Keratinocyte (primary cell): ENCODE results near the gene API5. TPM values are rescaled to one million over a fixed set of nuclear protein-coding genes. Genes with fewer than 3 reads are reported as not detected.

ENCODE experiments used
- DNase-seq: peaks from one replicate; pipeline ENCODE4 v3.0.0-alpha.2; 2011; ENCODE audit warnings: low read depth, missing footprints, low spot score
- FAIRE-seq: peaks from 2 replicates; lab custom pipeline; 2011; peaks lifted over from hg19 to GRCh38; lab: Jason Lieb, UNC
- H2AFZ ChIP-seq: 2 replicates; pipeline ENCODE4 v1.6.0; 2012; ENCODE audit warnings: low read length, control low read depth, inconsistent platforms; ENCODE audit not compliant: control insufficient read depth
- H3K27ac ChIP-seq: 2 replicates; pipeline ENCODE4 v1.5.1; 2011; ENCODE audit warnings: low read length; ENCODE audit not compliant: control insufficient read depth, insufficient read depth
- H3K27me3 ChIP-seq: 3 replicates; pipeline ENCODE4 v1.6.0; 2011; ENCODE audit warnings: low read length; ENCODE audit not compliant: control insufficient read depth, insufficient read depth; ENCODE audit errors: extremely low read depth
- H3K36me3 ChIP-seq, 2 experiments: 2 replicates in 1 of 2; 3 replicates in 1 of 2; pipeline ENCODE4 v1.5.1; 2011; ENCODE audit warnings: low read length in 2 of 2, mild to moderate bottlenecking in 1 of 2; ENCODE audit not compliant: control insufficient read depth in 2 of 2, insufficient read depth in 2 of 2; ENCODE audit errors: extremely low read depth in 1 of 2
- H3K4me1 ChIP-seq: 3 replicates; pipeline ENCODE4 v1.5.1; 2011; ENCODE audit warnings: low read length; ENCODE audit not compliant: control insufficient read depth, insufficient read depth; ENCODE audit errors: extremely low read depth
- H3K4me2 ChIP-seq: 3 replicates; pipeline ENCODE4 v1.6.0; 2011; ENCODE audit warnings: low read depth, low read length; ENCODE audit not compliant: control insufficient read depth, insufficient read depth; ENCODE audit errors: extremely low read depth
- H3K4me3 ChIP-seq, 3 experiments: fragments of 200-600 bp in 1 of 3; sonication (generic) in 1 of 3; 2 replicates in 2 of 3; 3 replicates in 1 of 3; pipeline ENCODE4 v1.5.1; 2011 to 2016; ENCODE audit warnings: low read length in 3 of 3, mild to moderate bottlenecking in 3 of 3, control low read depth in 2 of 3, inconsistent platforms in 1 of 3, low read depth in 1 of 3, mixed read lengths in 1 of 3, mixed run types in 1 of 3, moderate library complexity in 1 of 3; ENCODE audit not compliant: control insufficient read depth in 2 of 3, insufficient read depth in 2 of 3; ENCODE audit errors: extremely low read depth in 1 of 3
- H3K79me2 ChIP-seq: 2 replicates; pipeline ENCODE4 v1.6.0; 2012; ENCODE audit warnings: low read length; ENCODE audit not compliant: control insufficient read depth, insufficient read depth
- H3K9ac ChIP-seq: 3 replicates; pipeline ENCODE4 v1.6.0; 2011; ENCODE audit warnings: low read length; ENCODE audit not compliant: control insufficient read depth, insufficient read depth; ENCODE audit errors: extremely low read depth
- H3K9me1 ChIP-seq: 3 replicates; pipeline ENCODE4 v1.6.0; 2011; ENCODE audit warnings: low read length; ENCODE audit not compliant: control insufficient read depth, insufficient read depth; ENCODE audit errors: extremely low read depth
- H3K9me3 ChIP-seq: 2 replicates; pipeline ENCODE4 v1.5.1; 2012; ENCODE audit warnings: low read depth, low read length; ENCODE audit not compliant: control insufficient read depth
- H4K20me1 ChIP-seq: 3 replicates; pipeline ENCODE4 v1.6.0; 2011; ENCODE audit warnings: low read length; ENCODE audit not compliant: control insufficient read depth, insufficient read depth; ENCODE audit errors: extremely low read depth
- EZH2 ChIP-seq: IDR thresholded peaks from one replicate; pipeline ENCODE4 v1.6.1; 2012; ENCODE audit warnings: inconsistent platforms, mild to moderate bottlenecking, low read length, moderate library complexity
- dilution Hi-C: fragments of 300-500 bp; cut with MboI; formaldehyde crosslinking; loops from one replicate; pipeline ENCODE4 v1.7.0; 2020; ENCODE audit warnings: low sequenced_read_pairs; ENCODE audit not compliant: extremely low pct_ligation_motif_present
- polyA plus RNA-seq, 5 experiments: library from polyadenylated mRNA; depleted of rRNA in 3 of 5; stranded (reverse) in 3 of 5; stranded (forward) in 1 of 5; unstranded in 1 of 5; fragments of >200 nt; gene quantifications; 1 replicate in 1 of 5; 2 replicates in 3 of 5; 3 replicates in 1 of 5; pipeline versions ENCODE4 v1.2.1 to v1.2.3, GENCODE V29; 2011 to 2012; ENCODE audit warnings: missing spikeins in 2 of 5, low read depth in 1 of 5, low replicate concordance in 1 of 5
- small RNA-seq, 3 experiments: library from RNA; depleted of rRNA; stranded (forward); fragments of <200 nt; gene quantifications; one replicate each; pipeline ENCODE3, GENCODE V24; 2012; ENCODE audit warnings: low read depth in 3 of 3, low replicate concordance in 1 of 3; ENCODE audit not compliant: insufficient read length in 3 of 3
- TF ChIP-seq, protein P1 (sequence below), 3 experiments: IDR thresholded peaks in 1 of 3; conservative IDR thresholded peaks in 1 of 3; optimal IDR thresholded peaks in 1 of 3; 2 replicates in 2 of 3; 3 replicates in 1 of 3; pipeline versions ENCODE3 to v1.5.1; 2011; ENCODE audit warnings: low read length in 3 of 3, mild to moderate bottlenecking in 3 of 3, moderate library complexity in 2 of 3, control low read depth in 1 of 3, inconsistent platforms in 1 of 3; ENCODE audit not compliant: insufficient read depth in 2 of 3; ENCODE audit errors: extremely low read depth in 1 of 3

API5 gene
- polyA plus RNA-seq, 1 donor (not counting 4 experiments of a cell fraction or from before 2014, with no cell fraction given) = 117 TPM

DNA sequence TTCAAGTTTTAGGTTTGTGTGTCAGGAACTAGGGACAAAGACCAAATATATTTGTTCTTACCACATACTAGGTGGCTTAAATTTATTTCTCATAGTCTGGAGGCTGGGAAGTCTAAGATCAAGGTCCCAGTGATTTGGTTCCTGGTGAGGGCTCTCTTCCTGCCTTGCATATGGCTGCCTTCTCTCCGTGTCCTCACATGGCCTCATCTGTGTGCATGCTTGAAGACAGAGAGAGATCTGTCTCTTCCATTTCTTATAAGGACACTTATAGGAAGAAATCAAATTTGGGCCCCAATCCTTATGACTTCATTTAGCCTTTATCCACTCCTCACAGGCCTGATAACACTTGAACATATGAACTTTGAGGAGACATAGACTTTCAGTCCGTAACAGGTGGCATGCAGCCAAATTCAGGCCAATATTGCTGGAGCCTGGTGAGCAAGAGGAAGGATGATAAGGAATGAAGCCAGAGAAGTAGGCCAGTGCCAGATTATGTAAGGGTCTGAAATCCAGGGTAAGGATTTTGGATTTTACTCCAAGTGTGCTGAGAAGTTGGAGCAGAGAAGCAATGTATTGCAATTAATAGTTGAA is 82.1 kb downstream of the API5 start:
- DNase-seq = no peak
- no peak for FAIRE-seq
- H3K27me3 ChIP-seq = no peaks in the 10 kb centered on the region
- no peak overlapping the region for H3K4me3 ChIP-seq
- no peaks in the 10 kb centered on the region for H3K9me3 ChIP-seq
- TF ChIP-seq, protein P1, sequence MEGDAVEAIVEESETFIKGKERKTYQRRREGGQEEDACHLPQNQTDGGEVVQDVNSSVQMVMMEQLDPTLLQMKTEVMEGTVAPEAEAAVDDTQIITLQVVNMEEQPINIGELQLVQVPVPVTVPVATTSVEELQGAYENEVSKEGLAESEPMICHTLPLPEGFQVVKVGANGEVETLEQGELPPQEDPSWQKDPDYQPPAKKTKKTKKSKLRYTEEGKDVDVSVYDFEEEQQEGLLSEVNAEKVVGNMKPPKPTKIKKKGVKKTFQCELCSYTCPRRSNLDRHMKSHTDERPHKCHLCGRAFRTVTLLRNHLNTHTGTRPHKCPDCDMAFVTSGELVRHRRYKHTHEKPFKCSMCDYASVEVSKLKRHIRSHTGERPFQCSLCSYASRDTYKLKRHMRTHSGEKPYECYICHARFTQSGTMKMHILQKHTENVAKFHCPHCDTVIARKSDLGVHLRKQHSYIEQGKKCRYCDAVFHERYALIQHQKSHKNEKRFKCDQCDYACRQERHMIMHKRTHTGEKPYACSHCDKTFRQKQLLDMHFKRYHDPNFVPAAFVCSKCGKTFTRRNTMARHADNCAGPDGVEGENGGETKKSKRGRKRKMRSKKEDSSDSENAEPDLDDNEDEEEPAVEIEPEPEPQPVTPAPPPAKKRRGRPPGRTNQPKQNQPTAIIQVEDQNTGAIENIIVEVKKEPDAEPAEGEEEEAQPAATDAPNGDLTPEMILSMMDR (optimal IDR thresholded peaks at IDR 0.05 in 1 of 3, IDR thresholded peaks at IDR 0.05 in 1 of 3, conservative IDR thresholded peaks at IDR 0.05 in 1 of 3; ENCODE audit: extremely low read depth in 1 of 3, insufficient read depth in 2 of 3, low read length in 3 of 3) = no peak
- no peak for TF ChIP-seq EZH2
- dilution Hi-C loops = no loop called here
- H4K20me1 ChIP-seq = no peaks in the 10 kb centered on the region
- no peaks in the 10 kb centered on the region for H3K79me2 ChIP-seq
- no peaks in the 10 kb centered on the region for H3K4me1 ChIP-seq
- no peak overlapping the region for H3K27ac ChIP-seq
- H3K36me3 ChIP-seq = peaks cover 4 to 8% of the 10 kb centered on the region in 2 experiments
- no peak overlapping the region for H3K4me2 ChIP-seq
- no peak overlapping the region for H3K9ac ChIP-seq
- H2AFZ ChIP-seq = no peak overlapping the region
- no peaks in the 10 kb centered on the region for H3K9me1 ChIP-seq

Small RNA genes within 50 kb of the gene (small RNA-seq; reads per million reads assigned to genes)
- 0 reads per million in 3 experiments for gene RF00019

Other genes starting within 250 kb of the API5 start
- gene TTC17, start 46.9 kb downstream of the API5 start, polyA plus RNA-seq = 37.3 to 62.9 TPM (median 53.4 TPM) in 3 replicates